HL-60 (cell line): ENCODE measurements around the gene CLTB.

Experiments
- CTCF ChIP-seq: IDR thresholded peaks from one replicate; pipeline ENCODE4 v1.5.1; 2011; ENCODE audit warnings: low read length, control low read depth, inconsistent platforms; ENCODE audit not compliant: insufficient read depth
- GABPA ChIP-seq: IDR thresholded peaks from 2 replicates; pipeline ENCODE4 v1.6.1; 2012; ENCODE audit warnings: low read depth
- POLR2AphosphoS5 ChIP-seq: IDR thresholded peaks from 2 replicates; pipeline ENCODE4 v1.6.1; 2012; ENCODE audit warnings: low read depth
- REST ChIP-seq: IDR thresholded peaks from 2 replicates; pipeline ENCODE4 v1.6.1; 2012; ENCODE audit warnings: low read depth; ENCODE audit not compliant: insufficient replicate concordance
- SPI1 ChIP-seq: IDR thresholded peaks from 2 replicates; pipeline ENCODE4 v1.6.1; 2012; ENCODE audit warnings: low read depth, mild to moderate bottlenecking, borderline replicate concordance

GRCh38 chr5:176397736-176398420 is 18.5 kb downstream of the CLTB start:
- TF ChIP-seq CTCF (no peak), POLR2AphosphoS5 (no peak), REST (no peak), GABPA (no peak), SPI1 (no peak)
